Activated naive CD4-positive, alpha-beta T cell treated with anti-CD3 and anti-CD28 coated beads for 36 hours (primary cell): ENCODE measurements around the gene ASF1B. TPM values are rescaled to one million over a fixed set of nuclear protein-coding genes. Genes with fewer than 3 reads are reported as not detected.
"Not testable (repeated sequence)": the region's sequence is repeated elsewhere in the genome, so short reads cannot be mapped to it uniquely, and the experiment has no call there.

Experiments
- CTCF ChIA-PET: fragments of 350-600 bp; sonication (Branson Sonifier 250); formaldehyde crosslinking; loops from one replicate; lab custom pipeline; 2021; ENCODE audit warnings: antibody characterized with exemption; lab: Charles Lee
- DNase-seq: peaks from one replicate; pipeline ENCODE4 v3.0.0-alpha.2; 2020
- H3K27ac Mint-ChIP-seq: one replicate; pipeline ENCODE4 v1.8.0; 2021; ENCODE audit warnings: mild to moderate bottlenecking, mixed read lengths
- H3K27me3 Mint-ChIP-seq: one replicate; pipeline ENCODE4 v1.8.0; 2021; ENCODE audit warnings: low read depth, mixed read lengths
- H3K36me3 Mint-ChIP-seq: one replicate; pipeline ENCODE4 v1.8.0; 2021; ENCODE audit warnings: low read depth, mixed read lengths
- H3K4me1 Mint-ChIP-seq: one replicate; pipeline ENCODE4 v1.8.0; 2021; ENCODE audit warnings: low read depth, mixed read lengths
- H3K4me3 Mint-ChIP-seq: one replicate; pipeline ENCODE4 v1.8.0; 2021; ENCODE audit warnings: mild to moderate bottlenecking, moderate library complexity, mixed read lengths
- H3K9me3 Mint-ChIP-seq: one replicate; pipeline ENCODE4 v1.8.0; 2021; ENCODE audit warnings: mixed read lengths
- intact Hi-C: fragments of 100-400 bp; cut with micrococcal nuclease; formaldehyde crosslinking; loops from one replicate; pipeline ENCODE4 v1.15.1; 2023
- total RNA-seq, 2 experiments: library from RNA; stranded (reverse); gene quantifications; one replicate each; pipeline ENCODE4 v1.2.3, GENCODE V29; 2021

ASF1B gene
- total RNA-seq, result 10 to 100 TPM; 54.7 to 56.6 TPM

GRCh38 chr19:14136509-14137281, at the start of gene ASF1B:
TSS of gene ASF1B (minus strand) at chr19:14136589. CDS start at chr19:14136456, 133 bp downstream.
- DNase-seq, result peak; percentile 99
- Mint-ChIP-seq H3K4me1 (peaks cover 41% of the 10 kb centered on the region), H3K4me3 (peak within 1 kb of the TSS; percentile 83), H3K27me3 (no peaks in the 10 kb centered on the region), H3K27ac (peak within 1 kb of the TSS; percentile 91), H3K36me3 (peaks cover 20% of the 10 kb centered on the region), H3K9me3 (no peaks in the 10 kb centered on the region)
- CTCF ChIA-PET, result interaction anchor here (0.6 to 3.6 kb wide), 45 partner anchors 9 to 363 kb away, joined by 3 to 17 read pairs (median 4); partner anchors contain the start of genes C19orf67, MISP3 and PRKACA
- intact Hi-C loops, result loop anchor here (1.0 to 5.0 kb wide), 17 partner anchors 13 to 436 kb away; partner anchors contain the start of genes DCAF15, DDX39A, DNAJB1 and NDUFB7

- DNase-seq, H3K36me3 Mint-ChIP-seq, H3K27ac Mint-ChIP-seq, H3K9me3 Mint-ChIP-seq, H3K27me3 Mint-ChIP-seq, H3K4me1 Mint-ChIP-seq, H3K4me3 Mint-ChIP-seq, intact Hi-C loops: not testable (repeated sequence)
- CTCF ChIA-PET, result interaction anchor here (0.8 kb wide), 1 partner anchor 294 kb away, joined by 3 read pairs; no protein-coding TSS in a partner anchor
Measured at GRCh38 chr19:14185691-14186090, 49.3 kb upstream of the ASF1B start.

- CTCF ChIA-PET, result interaction anchor here (0.8 kb wide), 1 partner anchor 295 kb away, joined by 3 read pairs; no protein-coding TSS in a partner anchor
- H3K4me3 Mint-ChIP-seq, result no peak overlapping the region
- no peaks in the 10 kb centered on the region for H3K27me3 Mint-ChIP-seq
- H3K4me1 Mint-ChIP-seq, result no peaks in the 10 kb centered on the region
- H3K9me3 Mint-ChIP-seq, result no peaks in the 10 kb centered on the region
- intact Hi-C loops, result no loop called here
- no peak for DNase-seq
- H3K36me3 Mint-ChIP-seq, result no peaks in the 10 kb centered on the region
- H3K27ac Mint-ChIP-seq, result no peak overlapping the region
Measured at GRCh38 chr19:14185158-14185557, 48.8 kb upstream of the ASF1B start.

- no peaks in the 10 kb centered on the region for H3K27me3 Mint-ChIP-seq
- no peak overlapping the region for H3K27ac Mint-ChIP-seq
- H3K36me3 Mint-ChIP-seq, result no peaks in the 10 kb centered on the region
- CTCF ChIA-PET, result interaction anchor here (0.5 to 1.3 kb wide), 3 partner anchors 11 to 250 kb away, joined by 3 to 4 read pairs (median 3); no protein-coding TSS in a partner anchor
- DNase-seq, result no peak
- no peaks in the 10 kb centered on the region for H3K4me1 Mint-ChIP-seq
- intact Hi-C loops, result loop anchor here (5.0 kb wide), 1 partner anchor 292 kb away; no protein-coding TSS in a partner anchor
- no peaks in the 10 kb centered on the region for H3K9me3 Mint-ChIP-seq
- no peak overlapping the region for H3K4me3 Mint-ChIP-seq
Measured at GRCh38 chr19:14183741-14184350, 47.5 kb upstream of the ASF1B start.

- intact Hi-C loops, result loop anchor here (5.0 kb wide), 1 partner anchor 290 kb away; no protein-coding TSS in a partner anchor
- no peaks in the 10 kb centered on the region for H3K9me3 Mint-ChIP-seq
Measured at GRCh38 chr19:14182476-14182875, 46.1 kb upstream of the ASF1B start.

GRCh38 chr19:14181906-14182305, 45.5 kb upstream of the ASF1B start:
- no peak for DNase-seq
- H3K36me3 Mint-ChIP-seq, result peaks cover 4% of the 10 kb centered on the region
- H3K27me3 Mint-ChIP-seq, result no peaks in the 10 kb centered on the region
- no peaks in the 10 kb centered on the region for H3K9me3 Mint-ChIP-seq
- intact Hi-C loops, result loop anchor here (5.0 kb wide), 1 partner anchor 290 kb away; no protein-coding TSS in a partner anchor
- H3K27ac Mint-ChIP-seq, result no peak overlapping the region
- no peaks in the 10 kb centered on the region for H3K4me1 Mint-ChIP-seq
- H3K4me3 Mint-ChIP-seq, result no peak overlapping the region
- CTCF ChIA-PET, result interaction anchor here (1.3 kb wide), 1 partner anchor 166 kb away, joined by 6 read pairs; no protein-coding TSS in a partner anchor

More at GRCh38 chr19:14182476-14182875, 46.1 kb upstream of the ASF1B start:
- Mint-ChIP-seq H3K36me3 (no peaks in the 10 kb centered on the region), H3K27ac (no peak overlapping the region), H3K4me3 (no peak overlapping the region), H3K4me1 (no peaks in the 10 kb centered on the region), H3K27me3 (no peaks in the 10 kb centered on the region)
- CTCF ChIA-PET, result interaction anchor here (1.3 kb wide), 1 partner anchor 166 kb away, joined by 6 read pairs; no protein-coding TSS in a partner anchor
- DNase-seq, result no peak

- intact Hi-C loops, result loop anchor here (5.0 kb wide), 1 partner anchor 289 kb away; no protein-coding TSS in a partner anchor
- DNase-seq, CTCF ChIA-PET, H3K4me1 Mint-ChIP-seq, H3K9me3 Mint-ChIP-seq, H3K27ac Mint-ChIP-seq, H3K27me3 Mint-ChIP-seq, H3K36me3 Mint-ChIP-seq, H3K4me3 Mint-ChIP-seq: not testable (repeated sequence)
Measured at GRCh38 chr19:14181199-14181598, 44.8 kb upstream of the ASF1B start.

GRCh38 chr19:14177496-14178074, 41.2 kb upstream of the ASF1B start:
- no peaks in the 10 kb centered on the region for H3K27me3 Mint-ChIP-seq
- peaks cover 4% of the 10 kb centered on the region for H3K4me1 Mint-ChIP-seq
- CTCF ChIA-PET, result no interaction called here
- DNase-seq, result no peak
- no peak overlapping the region for H3K27ac Mint-ChIP-seq
- intact Hi-C loops, result no loop called here
- no peak overlapping the region for H3K4me3 Mint-ChIP-seq
- H3K36me3 Mint-ChIP-seq, result peaks cover 13% of the 10 kb centered on the region
- H3K9me3 Mint-ChIP-seq, result no peaks in the 10 kb centered on the region

GRCh38 chr19:14175351-14175792, 39.0 kb upstream of the ASF1B start:
- CTCF ChIA-PET, result no interaction called here
- H3K4me3 Mint-ChIP-seq, result no peak overlapping the region
- peaks cover 23% of the 10 kb centered on the region for H3K36me3 Mint-ChIP-seq
- H3K9me3 Mint-ChIP-seq, result no peaks in the 10 kb centered on the region
- intact Hi-C loops, result no loop called here
- H3K27ac Mint-ChIP-seq, result no peak overlapping the region
- no peak for DNase-seq
- no peaks in the 10 kb centered on the region for H3K27me3 Mint-ChIP-seq
- peaks cover 4% of the 10 kb centered on the region for H3K4me1 Mint-ChIP-seq

GRCh38 chr19:14174883-14175282, 38.5 kb upstream of the ASF1B start:
- Mint-ChIP-seq H3K4me3 (no peak overlapping the region), H3K9me3 (no peaks in the 10 kb centered on the region), H3K27me3 (no peaks in the 10 kb centered on the region), H3K36me3 (peaks cover 28% of the 10 kb centered on the region), H3K27ac (no peak overlapping the region), H3K4me1 (peaks cover 4% of the 10 kb centered on the region)
- CTCF ChIA-PET, result no interaction called here
- intact Hi-C loops, result no loop called here
- no peak for DNase-seq

GRCh38 chr19:14168993-14169392, 32.6 kb upstream of the ASF1B start:
- Mint-ChIP-seq H3K36me3 (peaks cover 19% of the 10 kb centered on the region), H3K27me3 (no peaks in the 10 kb centered on the region), H3K4me1 (peaks cover 27% of the 10 kb centered on the region), H3K4me3 (no peak overlapping the region), H3K27ac (no peak overlapping the region), H3K9me3 (no peaks in the 10 kb centered on the region)
- CTCF ChIA-PET, result interaction anchor here (0.5 to 0.9 kb wide), 2 partner anchors 15 to 33 kb away, joined by 3 read pairs; partner anchors contain the start of gene ASF1B
- DNase-seq, result no peak
- intact Hi-C loops, result no loop called here
